C4-2B (cell line): Measurements from ENCODE around the gene IDUA.

Experiments used
- CTCF ChIP-seq: fragments of 450-650 bp; conservative IDR thresholded peaks from 2 replicates; pipeline ENCODE4 v1.5.1; 2017; ENCODE audit warnings: mild to moderate bottlenecking
- ZFX ChIP-seq: fragments of 450-650 bp; IDR thresholded peaks from 2 replicates; pipeline ENCODE4 v1.6.1; 2017

GRCh38 chr4:958696-959337 lies 28.0 kb upstream of the IDUA start:
- TF ChIP-seq CTCF (no peak), ZFX (no peak)
